PC-9 (cell line): Measurements from ENCODE around the gene FRMD6. TPM values are rescaled to one million over a fixed set of nuclear protein-coding genes. Genes with fewer than 3 reads are reported as not detected.

ENCODE experiments used
- BruUV-seq: library from RNA; stranded (reverse); fragments of 400-500 nt; replicated peaks from 2 replicates; lab custom pipeline; 2021; lab: Mats Ljungman, UMichigan
- CTCF ChIA-PET: fragments of 300-600 bp; sonication (Branson Sonifier 250); formaldehyde crosslinking; loops from one replicate; lab custom pipeline; 2022; ENCODE audit warnings: antibody characterized with exemption; lab: Charles Lee
- POLR2A ChIA-PET: fragments of 300-600 bp; sonication (Branson Sonifier 250); formaldehyde crosslinking; loops from one replicate; lab custom pipeline; 2022; ENCODE audit warnings: antibody characterized with exemption; ENCODE audit not compliant: unreplicated experiment; lab: Charles Lee
- DNase-seq, 2 experiments: peaks; one replicate each; pipeline versions ENCODE4 v3.0.0 to v3.0.0-alpha.2; 2015 to 2022; ENCODE audit warnings: mixed read lengths in 1 of 2
- H2AFZ ChIP-seq: fragments of 200-600 bp; sonication (generic); 2 replicates; pipeline ENCODE4 v1.8.1; 2017; ENCODE audit warnings: antibody characterized with exemption
- H3F3A ChIP-seq: fragments of 200-600 bp; sonication (generic); 2 replicates; pipeline ENCODE4 v1.8.1; 2017; ENCODE audit warnings: antibody characterized with exemption, mild to moderate bottlenecking, low read depth; ENCODE audit not compliant: insufficient read depth
- H3K27ac ChIP-seq: fragments of 200-600 bp; sonication (generic); 2 replicates; pipeline ENCODE4 v1.6.1; 2016; ENCODE audit warnings: mixed run types
- H3K27me3 ChIP-seq: fragments of 200-600 bp; sonication (generic); 2 replicates; pipeline ENCODE4 v1.6.1; 2016; ENCODE audit warnings: low read depth, mixed run types; ENCODE audit not compliant: insufficient read depth
- H3K36me3 ChIP-seq: fragments of 200-600 bp; sonication (generic); 2 replicates; pipeline ENCODE4 v1.6.1; 2016; ENCODE audit warnings: low read depth, mixed run types
- H3K4me1 ChIP-seq: fragments of 200-600 bp; sonication (generic); replicated peaks from 2 replicates; pipeline ENCODE4 v1.6.1; 2016; ENCODE audit warnings: mixed run types; ENCODE audit not compliant: insufficient read depth
- H3K4me2 ChIP-seq: fragments of 200-600 bp; sonication (generic); 2 replicates; pipeline ENCODE4 v1.6.1; 2017; ENCODE audit warnings: mixed run types
- H3K4me3 ChIP-seq: fragments of 200-600 bp; sonication (generic); 2 replicates; pipeline ENCODE4 v1.6.1; 2016; ENCODE audit warnings: mixed run types
- H3K79me2 ChIP-seq: fragments of 200-600 bp; sonication (generic); 2 replicates; pipeline ENCODE4 v1.6.1; 2017; ENCODE audit warnings: low read depth, mixed run types
- H3K9me2 ChIP-seq: fragments of 200-600 bp; sonication (generic); 2 replicates; pipeline ENCODE4 v1.8.1; 2017; ENCODE audit warnings: mild to moderate bottlenecking; ENCODE audit not compliant: insufficient read depth
- H3K9me3 ChIP-seq: fragments of 200-600 bp; sonication (generic); 2 replicates; pipeline ENCODE4 v1.8.1; 2016; ENCODE audit warnings: low read depth; ENCODE audit not compliant: insufficient read depth
- H4K20me1 ChIP-seq: fragments of 200-600 bp; sonication (generic); 2 replicates; pipeline ENCODE4 v1.8.1; 2017; ENCODE audit not compliant: insufficient read depth
- CTCF ChIP-seq: fragments of 200-600 bp; sonication (generic); conservative IDR thresholded peaks from 2 replicates; pipeline ENCODE4 v1.6.1; 2017; ENCODE audit warnings: mixed run types, antibody characterized with exemption, mild to moderate bottlenecking, moderate library complexity
- EZH2 ChIP-seq: fragments of 200-600 bp; sonication (generic); IDR thresholded peaks from 2 replicates; pipeline ENCODE4 v1.8.0; 2017; ENCODE audit warnings: antibody characterized with exemption, low read depth
- intact Hi-C: fragments of 100-400 bp; cut with micrococcal nuclease; formaldehyde crosslinking; loops from one replicate; pipeline ENCODE4 v1.10.0; 2022; ENCODE audit not compliant: unreplicated experiment
- total RNA-seq: library from RNA; stranded (reverse); gene quantifications from 2 replicates; pipeline ENCODE4 v1.2.3, GENCODE V29; 2021

The FRMD6 gene
- total RNA-seq, 1 experiment from 2014 or later, result 42.9 TPM

- no peak for DNase-seq
- ChIA-PET CTCF (no interaction called here), POLR2A (no interaction called here)
- no peaks in the 10 kb centered on the region for H3K36me3 ChIP-seq
- no peaks in the 10 kb centered on the region for H4K20me1 ChIP-seq
- no peak for TF ChIP-seq CTCF
- TF ChIP-seq EZH2, result no peak
- no peak overlapping the region for H3K4me3 ChIP-seq
- H2AFZ ChIP-seq, result no peak overlapping the region
- no peaks in the 10 kb centered on the region for H3K9me3 ChIP-seq
- H3K79me2 ChIP-seq, result no peaks in the 10 kb centered on the region
- no peaks in the 10 kb centered on the region for H3K9me2 ChIP-seq
- intact Hi-C loops, result no loop called here
- no peaks in the 10 kb centered on the region for H3F3A ChIP-seq
- no peaks in the 10 kb centered on the region for H3K27me3 ChIP-seq
- H3K4me2 ChIP-seq, result no peak overlapping the region
- peaks cover 2% of the 10 kb centered on the region; the same call in 1 of the 2 replicates for H3K4me1 ChIP-seq
- no peak overlapping the region for H3K27ac ChIP-seq
- no TSS peak for BruUV-seq
Observed at GRCh38 chr14:51604073-51604472, 47.6 kb upstream of the FRMD6 start.

- H3K4me3 ChIP-seq, result no peak overlapping the region
- no peaks in the 10 kb centered on the region for H3K36me3 ChIP-seq
- H4K20me1 ChIP-seq, result no peaks in the 10 kb centered on the region
- no TSS peak for BruUV-seq
- H3K79me2 ChIP-seq, result no peaks in the 10 kb centered on the region
- DNase-seq, result no peak
- no peak overlapping the region for H2AFZ ChIP-seq
- no peaks in the 10 kb centered on the region for H3K9me2 ChIP-seq
- intact Hi-C loops, result no loop called here
- no peaks in the 10 kb centered on the region for H3K27me3 ChIP-seq
- no peak overlapping the region for H3K4me2 ChIP-seq
- TF ChIP-seq EZH2, result no peak
- no peak for TF ChIP-seq CTCF
- POLR2A ChIA-PET, result no interaction called here
- CTCF ChIA-PET, result no interaction called here
- no peaks in the 10 kb centered on the region for H3K9me3 ChIP-seq
- no peak overlapping the region for H3K27ac ChIP-seq
- no peaks in the 10 kb centered on the region for H3K4me1 ChIP-seq
- no peaks in the 10 kb centered on the region for H3F3A ChIP-seq
Observed at GRCh38 chr14:51605575-51605974, 46.1 kb upstream of the FRMD6 start.

GRCh38 chr14:51607711-51608110 is 44.0 kb upstream of the FRMD6 start:
- no peaks in the 10 kb centered on the region for H3K79me2 ChIP-seq
- H3K9me2 ChIP-seq, result no peaks in the 10 kb centered on the region
- POLR2A ChIA-PET, result no interaction called here
- H3K4me3 ChIP-seq, result no peak overlapping the region
- H3K9me3 ChIP-seq, result no peaks in the 10 kb centered on the region
- no peaks in the 10 kb centered on the region for H3K36me3 ChIP-seq
- no peaks in the 10 kb centered on the region for H4K20me1 ChIP-seq
- H3K4me2 ChIP-seq, result no peak overlapping the region
- TF ChIP-seq CTCF (no peak), EZH2 (no peak)
- CTCF ChIA-PET, result no interaction called here
- H2AFZ ChIP-seq, result no peak overlapping the region
- no peaks in the 10 kb centered on the region for H3K4me1 ChIP-seq
- no peaks in the 10 kb centered on the region for H3F3A ChIP-seq
- BruUV-seq, result no TSS peak
- DNase-seq, result no peak
- intact Hi-C loops, result no loop called here
- H3K27ac ChIP-seq, result no peak overlapping the region
- H3K27me3 ChIP-seq, result no peaks in the 10 kb centered on the region
